DND-41 (cell line): ENCODE data around the gene CDK13.

Experiments used
- ATAC-seq: fragments of 200-7000 bp; cut with Tn5 transposase; 3 replicates; pipeline ENCODE4 v1.9.1; 2021; ENCODE audit warnings: low read depth; ENCODE audit not compliant: insufficient read depth
- DNase-seq: peaks from one replicate; pipeline ENCODE4 v3.0.0-alpha.2; 2020
- H2AFZ ChIP-seq: 2 replicates; pipeline ENCODE4 v1.6.0; 2012; ENCODE audit warnings: low read depth, low read length
- H3K27ac ChIP-seq: 2 replicates; pipeline ENCODE4 v1.5.1; 2012; ENCODE audit warnings: low read length, inconsistent platforms
- H3K27me3 ChIP-seq: fragments of 200-600 bp; sonication (generic); 2 replicates; pipeline ENCODE4 v1.6.0; 2012; ENCODE audit warnings: low read length, mild to moderate bottlenecking, inconsistent platforms; ENCODE audit not compliant: insufficient read depth, poor library complexity
- H3K36me3 ChIP-seq: 2 replicates; pipeline ENCODE4 v1.5.1; 2012; ENCODE audit warnings: low read length, inconsistent platforms; ENCODE audit not compliant: insufficient read depth
- H3K4me1 ChIP-seq: 2 replicates; pipeline ENCODE4 v1.5.1; 2012; ENCODE audit warnings: mild to moderate bottlenecking, low read length; ENCODE audit not compliant: insufficient read depth
- H3K4me2 ChIP-seq: 2 replicates; pipeline ENCODE4 v1.6.0; 2012; ENCODE audit warnings: mild to moderate bottlenecking, moderate library complexity, low read length, inconsistent platforms; ENCODE audit not compliant: insufficient read depth
- H3K4me3 ChIP-seq, 2 experiments: fragments of 200-600 bp in 1 of 2; shearing (Covaris generic) in 1 of 2; 2 replicates each; pipeline ENCODE4 v1.5.1; 2012 to 2016; ENCODE audit warnings: inconsistent platforms in 2 of 2, low read length in 2 of 2, mild to moderate bottlenecking in 2 of 2, low read depth in 1 of 2, moderate library complexity in 1 of 2
- H3K79me2 ChIP-seq: 2 replicates; pipeline ENCODE4 v1.6.0; 2012; ENCODE audit warnings: low read length, inconsistent platforms; ENCODE audit not compliant: insufficient read depth
- H3K9ac ChIP-seq: 2 replicates; pipeline ENCODE4 v1.6.0; 2012; ENCODE audit warnings: low read depth, mild to moderate bottlenecking, inconsistent platforms, low read length, moderate library complexity
- H3K9me3 ChIP-seq: 2 replicates; pipeline ENCODE4 v1.5.1; 2012; ENCODE audit warnings: low read length, moderate library complexity, mild to moderate bottlenecking, inconsistent platforms; ENCODE audit not compliant: insufficient read depth, severe bottlenecking
- H4K20me1 ChIP-seq: 2 replicates; pipeline ENCODE4 v1.6.0; 2012; ENCODE audit warnings: low read length; ENCODE audit not compliant: insufficient read depth
- EZH2 ChIP-seq: IDR thresholded peaks from 3 replicates; pipeline ENCODE4 v1.6.1; 2012; ENCODE audit warnings: borderline replicate concordance, low read depth, mild to moderate bottlenecking, moderate library complexity, low read length, inconsistent platforms; ENCODE audit not compliant: severe bottlenecking
- TF ChIP-seq, protein P1 (sequence below): IDR thresholded peaks from 2 replicates; pipeline ENCODE4 v1.5.1; 2012; ENCODE audit warnings: borderline replicate concordance, low read length, moderate library complexity, mild to moderate bottlenecking; ENCODE audit not compliant: poor library complexity, severe bottlenecking; ENCODE audit errors: extremely low read depth

Gene CDK13

DNA sequence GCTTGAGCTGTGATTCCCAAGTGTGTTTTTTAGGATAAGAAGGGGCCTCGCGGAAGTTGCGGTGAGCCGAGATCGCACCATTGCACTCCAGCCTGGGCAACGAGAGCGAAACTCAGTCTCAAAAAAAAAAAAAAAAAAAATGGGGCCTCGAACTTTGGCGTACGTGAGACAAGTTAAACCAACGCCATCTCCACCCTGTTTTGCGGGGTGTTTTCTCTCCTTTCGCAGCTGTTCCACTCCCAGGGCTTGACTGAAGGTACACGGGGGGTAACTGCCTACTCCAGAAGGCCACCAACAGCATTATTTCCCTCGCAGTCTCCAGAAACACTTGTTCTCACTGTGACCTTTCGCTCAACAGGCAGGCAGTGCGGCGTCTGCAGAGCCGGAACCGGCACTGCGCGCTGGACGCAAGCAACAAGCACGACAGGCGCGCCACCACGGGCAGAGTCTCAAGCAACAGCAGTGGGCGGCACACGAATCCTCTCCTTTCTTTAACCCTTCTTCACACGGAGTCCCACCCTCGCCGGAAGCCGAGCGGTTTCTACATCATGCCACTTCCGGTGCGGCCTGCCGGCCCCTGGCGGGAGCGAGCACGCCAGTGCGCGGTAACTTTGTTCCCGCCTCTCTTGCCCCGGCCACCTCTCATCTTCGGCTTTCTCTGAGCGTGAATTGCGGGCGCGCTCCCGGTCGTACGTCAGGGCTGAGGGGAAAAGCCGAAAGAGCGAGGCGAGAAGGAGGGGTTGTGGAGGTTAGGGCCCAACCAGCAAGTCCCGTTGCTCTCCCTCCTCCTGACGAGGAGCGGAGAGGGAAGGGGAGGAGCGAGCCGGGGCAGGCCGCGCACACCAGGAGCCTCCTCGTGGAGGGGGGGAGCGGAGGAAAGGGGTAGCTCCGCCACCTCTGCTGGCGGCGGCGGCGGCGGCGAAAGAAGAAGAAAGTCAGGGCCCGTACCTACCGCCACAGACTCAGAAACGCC, 814 bp upstream of the CDK13 start:
- H3K79me2 ChIP-seq, result peaks cover 56% of the 10 kb centered on the region

DNA sequence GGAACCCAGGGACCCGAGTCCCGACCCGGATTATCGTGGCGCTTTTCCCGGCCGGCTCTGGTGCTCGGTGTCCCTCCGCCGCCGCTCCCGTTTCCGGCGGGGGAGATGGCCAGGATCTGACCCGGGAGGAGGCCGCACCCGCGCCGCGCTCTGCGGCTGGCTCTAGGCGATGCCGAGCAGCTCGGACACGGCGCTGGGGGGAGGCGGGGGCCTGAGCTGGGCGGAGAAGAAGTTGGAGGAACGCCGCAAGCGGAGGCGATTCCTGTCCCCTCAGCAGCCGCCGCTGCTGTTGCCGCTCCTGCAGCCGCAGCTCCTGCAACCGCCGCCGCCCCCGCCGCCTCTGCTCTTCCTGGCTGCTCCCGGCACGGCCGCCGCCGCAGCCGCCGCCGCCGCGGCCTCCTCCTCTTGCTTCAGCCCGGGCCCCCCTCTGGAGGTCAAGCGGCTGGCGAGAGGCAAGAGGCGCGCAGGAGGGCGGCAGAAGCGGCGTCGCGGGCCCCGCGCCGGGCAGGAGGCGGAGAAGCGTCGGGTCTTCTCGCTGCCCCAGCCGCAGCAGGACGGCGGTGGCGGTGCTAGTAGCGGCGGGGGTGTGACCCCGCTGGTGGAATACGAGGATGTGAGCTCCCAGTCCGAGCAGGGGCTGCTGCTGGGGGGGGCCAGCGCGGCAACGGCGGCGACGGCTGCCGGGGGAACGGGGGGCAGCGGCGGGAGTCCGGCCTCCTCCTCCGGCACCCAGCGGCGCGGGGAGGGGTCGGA, 593 bp downstream of the CDK13 start:
- no peak for TF ChIP-seq EZH2
- TF ChIP-seq, protein P1, sequence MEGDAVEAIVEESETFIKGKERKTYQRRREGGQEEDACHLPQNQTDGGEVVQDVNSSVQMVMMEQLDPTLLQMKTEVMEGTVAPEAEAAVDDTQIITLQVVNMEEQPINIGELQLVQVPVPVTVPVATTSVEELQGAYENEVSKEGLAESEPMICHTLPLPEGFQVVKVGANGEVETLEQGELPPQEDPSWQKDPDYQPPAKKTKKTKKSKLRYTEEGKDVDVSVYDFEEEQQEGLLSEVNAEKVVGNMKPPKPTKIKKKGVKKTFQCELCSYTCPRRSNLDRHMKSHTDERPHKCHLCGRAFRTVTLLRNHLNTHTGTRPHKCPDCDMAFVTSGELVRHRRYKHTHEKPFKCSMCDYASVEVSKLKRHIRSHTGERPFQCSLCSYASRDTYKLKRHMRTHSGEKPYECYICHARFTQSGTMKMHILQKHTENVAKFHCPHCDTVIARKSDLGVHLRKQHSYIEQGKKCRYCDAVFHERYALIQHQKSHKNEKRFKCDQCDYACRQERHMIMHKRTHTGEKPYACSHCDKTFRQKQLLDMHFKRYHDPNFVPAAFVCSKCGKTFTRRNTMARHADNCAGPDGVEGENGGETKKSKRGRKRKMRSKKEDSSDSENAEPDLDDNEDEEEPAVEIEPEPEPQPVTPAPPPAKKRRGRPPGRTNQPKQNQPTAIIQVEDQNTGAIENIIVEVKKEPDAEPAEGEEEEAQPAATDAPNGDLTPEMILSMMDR, result no peak
- Histone ChIP-seq H4K20me1 (peaks cover 45% of the 10 kb centered on the region), H3K27ac (peak overlapping the region; percentile 94), H3K9ac (peak overlapping the region; percentile 66), H3K9me3 (no peaks in the 10 kb centered on the region), H3K4me2 (peak overlapping the region; percentile 97), H3K4me3 (peak overlapping the region; percentile 94 to 99), H3K27me3 (no peaks in the 10 kb centered on the region), H3K4me1 (peaks cover 47% of the 10 kb centered on the region), H2AFZ (peak overlapping the region; percentile 80), H3K36me3 (peaks cover 19% of the 10 kb centered on the region), H3K79me2 (peaks cover 70% of the 10 kb centered on the region)
- DNase-seq (peak; percentile 53), ATAC-seq (no peak)

More for the DNA sequence above, 814 bp upstream of the CDK13 start:
- peak overlapping the region; percentile 94 to 99; a peak in 3 of 4 replicates for H3K4me3 ChIP-seq
- H3K27me3 ChIP-seq, result no peaks in the 10 kb centered on the region
- H3K27ac ChIP-seq, result peak overlapping the region; percentile 94
- peaks cover 33% of the 10 kb centered on the region for H3K4me1 ChIP-seq
- H3K36me3 ChIP-seq, result peaks cover 12% of the 10 kb centered on the region
- peak overlapping the region; percentile 97 for H3K4me2 ChIP-seq
- H3K9ac ChIP-seq, result peak overlapping the region; percentile 66
- H2AFZ ChIP-seq, result peak overlapping the region; percentile 74
- ATAC-seq (peak; percentile 79), DNase-seq (peak; percentile 99)
- H4K20me1 ChIP-seq, result peaks cover 31% of the 10 kb centered on the region
- no peaks in the 10 kb centered on the region for H3K9me3 ChIP-seq
- TF ChIP-seq, protein P1, result peak; percentile 17
- no peak for TF ChIP-seq EZH2

DNA sequence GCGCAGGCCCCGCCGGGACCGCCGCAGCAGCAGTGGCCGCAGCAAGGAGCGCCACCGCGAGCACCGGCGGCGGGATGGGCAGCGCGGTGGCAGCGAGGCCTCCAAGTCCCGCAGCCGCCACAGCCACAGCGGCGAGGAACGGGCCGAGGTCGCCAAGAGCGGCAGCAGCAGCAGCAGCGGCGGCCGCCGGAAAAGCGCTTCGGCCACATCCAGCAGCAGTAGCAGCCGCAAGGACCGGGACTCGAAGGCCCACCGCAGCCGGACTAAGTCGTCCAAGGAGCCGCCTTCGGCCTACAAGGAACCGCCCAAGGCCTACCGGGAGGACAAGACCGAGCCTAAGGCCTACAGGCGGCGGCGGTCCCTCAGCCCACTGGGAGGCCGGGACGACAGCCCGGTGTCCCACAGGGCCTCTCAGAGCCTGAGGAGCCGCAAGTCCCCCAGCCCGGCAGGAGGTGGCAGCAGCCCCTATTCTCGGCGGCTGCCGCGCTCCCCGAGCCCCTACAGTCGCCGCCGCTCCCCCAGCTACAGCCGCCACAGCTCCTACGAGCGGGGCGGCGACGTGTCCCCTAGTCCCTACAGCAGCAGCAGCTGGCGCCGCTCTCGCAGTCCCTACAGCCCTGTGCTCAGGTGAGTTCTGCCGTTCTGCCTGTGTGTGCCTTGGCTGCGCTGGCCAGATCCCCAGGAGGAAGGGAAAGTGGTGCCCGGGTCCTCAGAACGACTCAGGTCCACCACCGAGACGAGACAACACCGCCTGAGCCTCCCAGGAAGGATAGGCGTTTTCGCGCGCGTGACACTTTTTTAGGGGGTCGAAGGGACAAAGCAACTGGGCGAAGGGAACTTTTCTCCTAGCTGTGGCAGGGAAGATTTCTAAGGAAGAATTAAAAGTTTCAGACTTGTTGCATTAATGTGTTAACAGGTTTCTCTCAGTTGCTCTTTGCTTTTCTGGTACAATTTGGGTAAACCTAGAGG, 1.5 kb downstream of the CDK13 start:
- ATAC-seq, result peak; percentile 39
- peak; percentile 74 for DNase-seq
- peaks cover 54% of the 10 kb centered on the region for H3K4me1 ChIP-seq

More for the DNA sequence above, 1.5 kb downstream of the CDK13 start:
- Histone ChIP-seq H3K4me2 (peak overlapping the region; percentile 97), H2AFZ (peak overlapping the region; percentile 80), H3K27me3 (no peaks in the 10 kb centered on the region), H3K27ac (peak overlapping the region; percentile 94), H3K79me2 (peaks cover 78% of the 10 kb centered on the region), H4K20me1 (peaks cover 53% of the 10 kb centered on the region), H3K36me3 (peaks cover 24% of the 10 kb centered on the region), H3K4me3 (peak overlapping the region; percentile 94 to 99), H3K9me3 (no peaks in the 10 kb centered on the region), H3K9ac (peak overlapping the region; percentile 66)
- no peak for TF ChIP-seq EZH2
- TF ChIP-seq, protein P1, result peak; percentile 66
